Neuronal stem cell (in vitro differentiated cells): ENCODE data around the gene UBE2QL1.
A peak's percentile ranks its signal among the peaks of the same experiment; 100 is the strongest.

Experiments used
- DNase-seq: peaks from one replicate; pipeline ENCODE4 v3.0.0-alpha.2; 2013; ENCODE audit warnings: low spot score
- H2AFZ ChIP-seq: one replicate; pipeline ENCODE4 v1.6.1; 2013; ENCODE audit warnings: mild to moderate bottlenecking, low read length, inconsistent platforms
- H2AK5ac ChIP-seq: 2 replicates; pipeline ENCODE4 v1.6.1; 2013; ENCODE audit warnings: low read depth, mild to moderate bottlenecking, inconsistent platforms, low read length, moderate library complexity, mixed read lengths
- H2BK120ac ChIP-seq: 2 replicates; pipeline ENCODE4 v1.6.1; 2013; ENCODE audit warnings: low read depth, mild to moderate bottlenecking, inconsistent platforms, low read length, moderate library complexity, mixed read lengths
- H2BK12ac ChIP-seq: one replicate; pipeline ENCODE4 v1.6.1; 2013; ENCODE audit warnings: low read length, inconsistent platforms
- H2BK15ac ChIP-seq: 2 replicates; pipeline ENCODE4 v1.6.1; 2013; ENCODE audit warnings: mild to moderate bottlenecking, low read length, inconsistent platforms, mixed read lengths
- H2BK5ac ChIP-seq: one replicate; pipeline ENCODE4 v1.6.1; 2013; ENCODE audit warnings: inconsistent platforms, mild to moderate bottlenecking, low read length, moderate library complexity
- H3K14ac ChIP-seq: one replicate; pipeline ENCODE4 v1.6.1; 2013; ENCODE audit warnings: low read length, inconsistent platforms
- H3K18ac ChIP-seq: 2 replicates; pipeline ENCODE4 v1.6.1; 2013; ENCODE audit warnings: low read length, inconsistent platforms
- H3K23ac ChIP-seq: 2 replicates; pipeline ENCODE4 v1.6.1; 2013; ENCODE audit warnings: low read depth, mild to moderate bottlenecking, mixed read lengths, low read length, inconsistent platforms; ENCODE audit not compliant: poor library complexity
- H3K27ac ChIP-seq: replicated peaks from 3 replicates; pipeline ENCODE4 v1.5.1; 2013; ENCODE audit warnings: low read length, inconsistent platforms
- H3K27me3 ChIP-seq, 3 experiments: 2 replicates each; pipeline ENCODE4 v1.6.1; 2013; ENCODE audit warnings: low read length in 3 of 3, mild to moderate bottlenecking in 2 of 3, inconsistent platforms in 1 of 3, low read depth in 1 of 3, mixed read lengths in 1 of 3, moderate library complexity in 1 of 3; ENCODE audit not compliant: control insufficient read depth in 3 of 3, insufficient read depth in 3 of 3
- H3K36me3 ChIP-seq, 2 donors: replicated peaks in 1 of 2; 2 replicates each; pipeline ENCODE4 v1.6.1; 2013; ENCODE audit warnings: low read length in 2 of 2; ENCODE audit not compliant: control insufficient read depth in 2 of 2, insufficient read depth in 2 of 2
- H3K4ac ChIP-seq: 2 replicates; pipeline ENCODE4 v1.6.1; 2013; ENCODE audit warnings: inconsistent platforms, mild to moderate bottlenecking, low read length, moderate library complexity
- H3K4me1 ChIP-seq, 2 donors: 1 replicate in 1 of 2; 2 replicates in 1 of 2; pipeline ENCODE4 v1.6.1; 2013; ENCODE audit warnings: low read length in 2 of 2, low read depth in 1 of 2; ENCODE audit not compliant: control insufficient read depth in 2 of 2, insufficient read depth in 1 of 2
- H3K4me2 ChIP-seq: one replicate; pipeline ENCODE4 v1.6.1; 2013; ENCODE audit warnings: mild to moderate bottlenecking, low read length, inconsistent platforms; ENCODE audit not compliant: insufficient read depth, poor library complexity, severe bottlenecking
- H3K4me3 ChIP-seq, 2 donors: 2 replicates each; pipeline ENCODE4 v1.5.1; 2013; ENCODE audit warnings: low read length in 2 of 2, mild to moderate bottlenecking in 2 of 2, inconsistent platforms in 1 of 2, moderate library complexity in 1 of 2
- H3K79me1 ChIP-seq: one replicate; pipeline ENCODE4 v1.6.1; 2013; ENCODE audit warnings: low read depth, mild to moderate bottlenecking, inconsistent platforms, low read length, moderate library complexity
- H3K9ac ChIP-seq: one replicate; pipeline ENCODE4 v1.6.1; 2013; ENCODE audit warnings: mild to moderate bottlenecking, low read depth, low read length, inconsistent platforms; ENCODE audit not compliant: poor library complexity
- H3K9me3 ChIP-seq, 2 donors: replicated peaks in 1 of 2; 2 replicates each; pipeline versions ENCODE3 to v1.6.1; 2013; ENCODE audit warnings: low read length in 2 of 2, mild to moderate bottlenecking in 2 of 2, inconsistent platforms in 1 of 2, low read depth in 1 of 2, mixed read lengths in 1 of 2, moderate library complexity in 1 of 2; ENCODE audit not compliant: control insufficient read depth in 2 of 2, insufficient read depth in 1 of 2
- H4K8ac ChIP-seq: one replicate; pipeline ENCODE4 v1.6.1; 2013; ENCODE audit warnings: low read depth, mild to moderate bottlenecking, inconsistent platforms, low read length, moderate library complexity
- H4K91ac ChIP-seq: one replicate; pipeline ENCODE4 v1.6.1; 2013; ENCODE audit warnings: low read length, low read depth, mild to moderate bottlenecking, inconsistent platforms; ENCODE audit not compliant: poor library complexity
- WGBS, 2 donors: extraction: QIAGEN DNeasy Blood & Tissue Kit; methylation state at CpG; one replicate each; pipeline ENCODE4 v1.1.7; 2013; ENCODE audit warnings: missing lambda C conversion rate in 2 of 2, mixed read lengths in 1 of 2; ENCODE audit not compliant: insufficient read length in 2 of 2, insufficient replicate concordance in 1 of 2; ENCODE audit errors: extremely low coverage in 2 of 2; 5-methylcytosine and 5-hydroxymethylcytosine counted together

UBE2QL1 gene

DNA sequence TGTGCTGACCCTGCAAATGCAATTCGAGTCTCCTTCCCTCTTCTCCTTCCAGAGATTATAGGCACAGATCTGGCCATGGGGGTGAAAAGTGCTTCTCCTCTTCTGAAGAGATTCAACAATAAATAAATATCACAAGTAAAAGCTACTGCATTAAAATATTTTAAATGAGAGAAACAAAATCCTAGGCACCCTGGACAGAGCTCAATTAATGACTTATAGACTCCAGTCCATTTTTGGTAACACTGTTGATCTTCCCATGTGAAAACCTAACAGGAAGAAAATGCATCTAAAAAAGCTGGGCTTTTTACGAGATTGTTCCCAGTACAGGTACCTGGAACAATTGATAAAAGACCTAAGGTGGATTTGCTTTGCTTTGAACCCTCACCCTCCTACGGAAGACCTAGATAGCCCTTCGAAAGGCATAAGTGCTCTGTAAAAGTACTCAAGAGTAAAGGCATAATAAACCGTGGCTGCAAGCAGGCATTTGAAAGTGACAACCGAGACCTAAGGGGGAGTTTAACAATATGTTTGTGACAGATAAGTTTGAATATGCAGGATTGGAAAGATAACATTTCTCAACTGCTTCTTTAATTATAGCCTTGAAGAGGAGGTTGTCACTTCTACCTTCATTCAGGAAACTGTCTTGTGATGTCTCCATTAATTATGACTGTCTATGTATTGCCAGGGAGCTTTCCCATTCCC is 41.0 kb upstream of the UBE2QL1 start:
- Histone ChIP-seq H3K36me3 (no peaks in the 10 kb centered on the region), H2BK15ac (no peak overlapping the region), H2AK5ac (no peak overlapping the region), H3K79me1 (no peaks in the 10 kb centered on the region), H3K4me3 (no peak overlapping the region), H4K91ac (no peak overlapping the region), H3K4ac (no peak overlapping the region), H3K27me3 (peaks cover 0 to 24% (median 0%) of the 10 kb centered on the region in 3 experiments), H3K4me2 (no peak overlapping the region), H2BK12ac (no peak overlapping the region), H2BK5ac (no peak overlapping the region), H3K9me3 (peaks cover 0 to 2% of the 10 kb centered on the region in 2 donors), H3K27ac (no peak overlapping the region), H2AFZ (no peak overlapping the region), H3K23ac (no peak overlapping the region), H3K9ac (no peak overlapping the region), H3K18ac (no peak overlapping the region), H2BK120ac (no peak overlapping the region), H4K8ac (no peak overlapping the region), H3K14ac (no peak overlapping the region), H3K4me1 (peaks cover 0 to 2% of the 10 kb centered on the region in 2 donors)
- no peak for DNase-seq
- no CpG with 5 or more reads among the region's 6 CpGs for WGBS, 2 donors

DNA sequence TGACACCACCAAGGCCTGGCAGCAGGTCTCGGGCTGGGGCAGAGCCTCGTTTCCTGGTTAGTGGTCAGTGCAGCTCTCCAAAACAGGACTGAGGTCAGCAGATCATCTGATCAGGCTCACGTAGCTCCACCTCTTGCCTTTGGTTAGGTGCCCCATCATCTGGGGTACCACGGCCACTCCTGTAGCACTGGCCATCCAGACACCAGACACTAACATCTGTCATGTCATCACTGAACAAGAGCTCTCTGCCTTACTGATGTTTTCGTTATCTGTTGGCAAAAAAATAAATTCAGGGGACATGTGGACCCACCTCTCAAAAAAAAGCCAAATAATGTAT is 40.4 kb upstream of the UBE2QL1 start:
- H3K27ac ChIP-seq, result no peak overlapping the region
- no peak overlapping the region for H2BK5ac ChIP-seq
- H2AFZ ChIP-seq, result no peak overlapping the region
- no peak overlapping the region for H2BK120ac ChIP-seq
- peak overlapping the region; percentile 15 for H2BK15ac ChIP-seq
- H3K4me1 ChIP-seq, result peaks cover 0 to 2% of the 10 kb centered on the region in 2 donors
- H3K9ac ChIP-seq, result no peak overlapping the region
- no peak overlapping the region for H3K23ac ChIP-seq
- H3K79me1 ChIP-seq, result no peaks in the 10 kb centered on the region
- peaks cover 0 to 2% of the 10 kb centered on the region in 2 donors for H3K9me3 ChIP-seq
- no peak overlapping the region for H3K4ac ChIP-seq
- no peak overlapping the region for H3K4me3 ChIP-seq
- H3K14ac ChIP-seq, result no peak overlapping the region
- no peak overlapping the region for H2AK5ac ChIP-seq
- WGBS, 2 donors, result no CpG with 5 or more reads among the region's 5 CpGs
- H4K8ac ChIP-seq, result no peak overlapping the region
- no peak overlapping the region for H2BK12ac ChIP-seq
- DNase-seq, result no peak
- H3K27me3 ChIP-seq, result peaks cover 0 to 24% (median 0%) of the 10 kb centered on the region in 3 experiments
- no peak overlapping the region for H3K4me2 ChIP-seq
- H4K91ac ChIP-seq, result no peak overlapping the region
- no peaks in the 10 kb centered on the region for H3K36me3 ChIP-seq
- H3K18ac ChIP-seq, result no peak overlapping the region

DNA sequence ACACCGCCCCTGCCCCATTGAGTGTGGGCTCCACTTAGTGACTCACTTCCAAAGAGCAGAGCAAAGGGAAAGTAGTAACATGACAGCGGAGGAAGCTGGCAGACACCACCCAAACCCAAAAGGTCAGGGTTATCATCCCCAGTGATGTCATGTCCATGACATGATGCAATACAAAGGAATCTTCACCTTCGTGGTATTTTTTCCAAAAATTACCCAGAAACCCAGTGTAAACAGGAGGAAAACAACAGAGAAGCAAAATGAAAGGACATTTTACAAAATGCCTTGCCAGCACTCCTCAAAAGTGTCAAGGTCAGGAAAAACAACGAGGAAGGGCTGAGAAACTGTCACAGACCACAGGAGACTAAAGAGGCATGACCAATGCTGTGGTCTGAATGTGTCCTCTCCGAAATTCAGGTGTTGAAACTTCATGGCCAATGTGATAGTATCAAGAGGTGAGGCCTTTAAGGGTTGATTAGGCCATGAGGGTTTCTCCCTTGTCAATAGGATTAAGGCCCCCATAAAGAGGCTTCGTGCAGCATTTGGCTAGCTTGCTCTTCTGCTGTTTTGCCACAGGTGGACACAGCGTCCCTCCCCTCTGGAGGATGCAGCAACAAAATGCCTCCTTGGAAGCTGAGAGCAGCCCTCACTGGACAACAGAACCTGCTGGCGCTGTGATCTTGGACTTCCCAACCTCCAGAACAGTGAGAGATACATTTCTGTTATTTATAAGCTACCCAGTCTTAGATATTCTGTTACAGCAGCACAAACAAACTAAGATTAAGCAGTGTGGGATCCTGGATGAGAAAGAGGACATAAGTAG is 39.8 kb upstream of the UBE2QL1 start:
- no peak overlapping the region for H2BK5ac ChIP-seq
- no CpG with 5 or more reads among the region's 8 CpGs for WGBS, 2 donors
- H3K27ac ChIP-seq, result no peak overlapping the region
- H3K9me3 ChIP-seq, result peaks cover 0 to 2% of the 10 kb centered on the region in 2 donors
- H2BK15ac ChIP-seq, result peak overlapping the region; percentile 15
- no peak for DNase-seq
- H3K18ac ChIP-seq, result no peak overlapping the region
- H2AK5ac ChIP-seq, result no peak overlapping the region
- no peaks in the 10 kb centered on the region for H3K79me1 ChIP-seq
- H3K36me3 ChIP-seq, result no peaks in the 10 kb centered on the region
- H3K4ac ChIP-seq, result no peak overlapping the region
- no peak overlapping the region for H4K8ac ChIP-seq
- H3K4me2 ChIP-seq, result no peak overlapping the region
- peaks cover 0 to 20% (median 0%) of the 10 kb centered on the region in 3 experiments for H3K27me3 ChIP-seq
- no peak overlapping the region for H3K9ac ChIP-seq
- no peak overlapping the region for H3K14ac ChIP-seq
- no peak overlapping the region for H2AFZ ChIP-seq
- H3K4me1 ChIP-seq, result peaks cover 0 to 2% of the 10 kb centered on the region in 2 donors
- H2BK120ac ChIP-seq, result no peak overlapping the region
- no peak overlapping the region for H4K91ac ChIP-seq
- H3K4me3 ChIP-seq, result no peak overlapping the region
- H3K23ac ChIP-seq, result no peak overlapping the region
- H2BK12ac ChIP-seq, result no peak overlapping the region

DNA sequence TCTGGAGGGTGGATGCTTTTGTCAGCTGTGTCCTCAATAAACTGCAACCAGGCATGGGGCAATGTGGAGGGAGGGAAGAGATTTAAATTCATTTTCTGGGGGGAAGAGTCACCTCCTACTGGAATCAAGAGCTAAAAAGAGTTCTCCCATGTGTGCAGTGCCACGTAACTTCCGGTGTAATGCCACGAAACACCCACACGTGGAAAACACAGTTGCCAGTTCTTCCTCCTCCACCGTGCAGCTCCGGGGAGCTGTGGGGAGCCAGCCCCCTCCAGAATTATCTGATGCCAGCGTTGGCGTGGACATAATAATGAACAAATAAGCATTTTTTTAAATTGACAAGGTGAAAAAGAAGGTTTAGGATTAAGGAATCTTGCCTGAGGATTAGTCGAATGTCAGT is 38.2 kb upstream of the UBE2QL1 start:
- Histone ChIP-seq H2AFZ (no peak overlapping the region), H2BK5ac (no peak overlapping the region), H3K4me1 (peaks cover 0 to 2% of the 10 kb centered on the region in 2 donors), H3K9me3 (peaks cover 0 to 2% of the 10 kb centered on the region in 2 donors), H3K14ac (no peak overlapping the region), H3K4ac (no peak overlapping the region), H3K4me3 (no peak overlapping the region), H3K4me2 (no peak overlapping the region), H3K23ac (no peak overlapping the region), H2BK120ac (no peak overlapping the region), H4K91ac (no peak overlapping the region), H3K27me3 (peaks cover 0 to 18% (median 0%) of the 10 kb centered on the region in 3 experiments), H4K8ac (no peak overlapping the region), H3K79me1 (no peaks in the 10 kb centered on the region), H2BK15ac (no peak overlapping the region), H3K36me3 (no peaks in the 10 kb centered on the region), H3K27ac (no peak overlapping the region), H2BK12ac (no peak overlapping the region), H3K18ac (no peak overlapping the region), H2AK5ac (no peak overlapping the region), H3K9ac (no peak overlapping the region)
- WGBS, 2 donors, result no CpG with 5 or more reads among the region's 9 CpGs
- DNase-seq, result no peak
